NCI-H446 (cell line): Measurements from ENCODE around the gene GRAMD4.
A peak's percentile ranks its signal among the peaks of the same experiment; 100 is the strongest.

ENCODE experiments used
- DNase-seq, 2 experiments: peaks; one replicate each; lab custom pipeline; 2025; lab: John Stamatoyannopoulos, UW

GRAMD4 gene

GRCh38 chr22:46723882-46724281 lies 103.7 kb downstream of the GRAMD4 start:
- no peak for DNase-seq

- DNase-seq: no peak
Observed at GRCh38 chr22:46725096-46725495, 104.9 kb downstream of the GRAMD4 start.

GRCh38 chr22:46726066-46726985 lies 106.1 kb downstream of the GRAMD4 start:
- DNase-seq: peak in 1 of 2 experiments; percentile 47

DNA sequence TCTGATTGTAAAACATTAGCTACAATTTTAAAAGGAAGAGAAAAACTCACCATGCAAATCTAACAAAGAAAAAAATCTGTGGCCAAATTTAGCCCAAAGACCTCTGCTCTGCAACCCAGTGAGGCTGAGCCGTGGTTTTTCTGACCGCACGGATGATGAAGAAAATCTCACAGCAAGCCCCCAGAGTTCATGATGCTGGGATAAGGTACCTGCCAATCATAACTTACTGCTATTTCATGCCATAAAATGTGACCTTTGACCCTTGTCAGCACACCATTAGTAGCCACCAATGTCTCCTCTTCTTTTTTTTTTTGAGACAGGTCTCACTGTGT lies 106.8 kb downstream of the GRAMD4 start:
- DNase-seq: no peak

GRCh38 chr22:46727813-46728364 lies 107.7 kb downstream of the GRAMD4 start:
- no peak for DNase-seq

DNA sequence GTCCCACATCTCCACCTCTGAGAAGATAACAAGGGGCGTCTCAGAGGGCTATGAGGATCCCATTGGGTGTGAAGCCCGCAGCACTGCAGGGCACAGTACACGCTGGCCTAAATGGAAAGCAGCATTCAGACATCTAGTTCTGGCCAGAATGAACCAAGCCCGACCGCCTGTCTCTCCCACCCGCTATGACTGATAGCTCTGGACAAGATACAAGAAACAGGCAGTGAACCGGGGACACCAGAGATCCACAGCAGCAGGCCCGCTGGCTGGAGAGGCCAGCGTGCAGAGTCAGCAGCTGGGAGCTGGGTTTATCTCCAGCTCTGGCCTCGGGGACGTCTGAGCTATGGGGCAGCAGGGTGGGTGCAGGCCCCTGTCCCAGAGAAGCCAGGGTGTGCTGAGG lies 108.3 kb downstream of the GRAMD4 start:
- DNase-seq: no peak
